WERI-Rb-1 (cell line): Measurements from ENCODE around the gene FHOD3.
A peak's percentile ranks its signal among the peaks of the same experiment; 100 is the strongest.

Experiments used
- DNase-seq: peaks from one replicate; pipeline ENCODE4 v3.0.0-alpha.2; 2020
- H3K27ac ChIP-seq: fragments of 250-450 bp; sonication (Bioruptor Pico); 2 replicates; pipeline ENCODE4 v1.5.1; 2020; ENCODE audit warnings: mild to moderate bottlenecking, moderate library complexity
- H3K27me3 ChIP-seq: fragments of 250-450 bp; sonication (Bioruptor Pico); 2 replicates; pipeline ENCODE4 v1.5.1; 2021; ENCODE audit warnings: mild to moderate bottlenecking, low read depth, moderate library complexity; ENCODE audit not compliant: insufficient read depth, severe bottlenecking
- H3K36me3 ChIP-seq: fragments of 250-450 bp; sonication (Bioruptor Pico); 2 replicates; pipeline ENCODE4 v1.5.1; 2020; ENCODE audit warnings: mild to moderate bottlenecking, moderate library complexity
- H3K4me3 ChIP-seq: 2 replicates; pipeline ENCODE4 v1.5.1; 2011; ENCODE audit warnings: low read depth, mild to moderate bottlenecking, control low read depth, low read length
- H3K9me3 ChIP-seq: fragments of 250-450 bp; sonication (Bioruptor Pico); 2 replicates; pipeline ENCODE4 v1.5.1; 2021; ENCODE audit warnings: mild to moderate bottlenecking, moderate library complexity; ENCODE audit not compliant: severe bottlenecking
- TF ChIP-seq, protein P1 (sequence below): IDR thresholded peaks from 2 replicates; pipeline ENCODE4 v1.5.1; 2011; ENCODE audit warnings: low read depth, mild to moderate bottlenecking, control low read depth, inconsistent platforms, low read length

FHOD3 gene

DNA sequence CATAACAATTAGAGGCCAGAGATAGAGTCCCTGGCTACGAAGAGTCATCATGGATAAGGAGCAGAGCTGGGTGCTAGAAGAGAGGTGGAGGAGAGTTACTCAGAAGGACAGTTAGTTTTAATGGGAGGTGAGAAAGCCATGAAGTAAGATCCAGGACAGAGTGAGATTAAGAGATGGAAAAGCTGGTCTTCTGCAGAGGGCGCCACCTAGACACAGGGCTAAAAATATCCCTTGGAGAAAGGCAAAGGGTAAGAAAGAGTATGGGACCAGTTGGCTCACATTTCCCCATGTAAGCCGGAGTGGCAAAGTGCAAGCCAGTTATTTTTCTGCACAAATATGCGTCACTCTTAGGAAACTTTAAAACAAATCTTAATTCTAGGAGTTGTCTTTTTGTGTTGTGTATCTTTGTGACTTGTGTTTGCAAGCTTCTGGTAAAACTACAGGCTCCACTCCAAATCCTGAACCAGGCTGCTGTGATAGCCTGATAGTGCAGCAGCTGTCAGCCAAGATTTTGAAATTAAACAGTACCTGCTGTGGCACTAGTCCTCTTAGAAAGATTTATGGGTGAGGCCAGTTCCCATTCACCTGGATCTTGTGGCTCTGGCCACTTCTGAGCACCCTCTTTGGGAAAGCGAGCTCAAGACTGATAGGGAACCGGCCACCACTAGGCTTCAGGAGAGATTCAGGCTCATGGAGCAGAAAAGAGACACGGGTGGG lies 327.1 kb downstream of the FHOD3 start:
- no peaks in the 10 kb centered on the region for H3K9me3 ChIP-seq
- H3K36me3 ChIP-seq = no peaks in the 10 kb centered on the region; the same call in 1 of the 2 replicates
- H3K27ac ChIP-seq = no peak overlapping the region
- no peaks in the 10 kb centered on the region for H3K27me3 ChIP-seq
- TF ChIP-seq, protein P1, sequence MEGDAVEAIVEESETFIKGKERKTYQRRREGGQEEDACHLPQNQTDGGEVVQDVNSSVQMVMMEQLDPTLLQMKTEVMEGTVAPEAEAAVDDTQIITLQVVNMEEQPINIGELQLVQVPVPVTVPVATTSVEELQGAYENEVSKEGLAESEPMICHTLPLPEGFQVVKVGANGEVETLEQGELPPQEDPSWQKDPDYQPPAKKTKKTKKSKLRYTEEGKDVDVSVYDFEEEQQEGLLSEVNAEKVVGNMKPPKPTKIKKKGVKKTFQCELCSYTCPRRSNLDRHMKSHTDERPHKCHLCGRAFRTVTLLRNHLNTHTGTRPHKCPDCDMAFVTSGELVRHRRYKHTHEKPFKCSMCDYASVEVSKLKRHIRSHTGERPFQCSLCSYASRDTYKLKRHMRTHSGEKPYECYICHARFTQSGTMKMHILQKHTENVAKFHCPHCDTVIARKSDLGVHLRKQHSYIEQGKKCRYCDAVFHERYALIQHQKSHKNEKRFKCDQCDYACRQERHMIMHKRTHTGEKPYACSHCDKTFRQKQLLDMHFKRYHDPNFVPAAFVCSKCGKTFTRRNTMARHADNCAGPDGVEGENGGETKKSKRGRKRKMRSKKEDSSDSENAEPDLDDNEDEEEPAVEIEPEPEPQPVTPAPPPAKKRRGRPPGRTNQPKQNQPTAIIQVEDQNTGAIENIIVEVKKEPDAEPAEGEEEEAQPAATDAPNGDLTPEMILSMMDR = 0 out of 2 replicates have a peak, but pooled peaks have one; percentile 28
- no peak overlapping the region for H3K4me3 ChIP-seq
- DNase-seq = peak; percentile 38

DNA sequence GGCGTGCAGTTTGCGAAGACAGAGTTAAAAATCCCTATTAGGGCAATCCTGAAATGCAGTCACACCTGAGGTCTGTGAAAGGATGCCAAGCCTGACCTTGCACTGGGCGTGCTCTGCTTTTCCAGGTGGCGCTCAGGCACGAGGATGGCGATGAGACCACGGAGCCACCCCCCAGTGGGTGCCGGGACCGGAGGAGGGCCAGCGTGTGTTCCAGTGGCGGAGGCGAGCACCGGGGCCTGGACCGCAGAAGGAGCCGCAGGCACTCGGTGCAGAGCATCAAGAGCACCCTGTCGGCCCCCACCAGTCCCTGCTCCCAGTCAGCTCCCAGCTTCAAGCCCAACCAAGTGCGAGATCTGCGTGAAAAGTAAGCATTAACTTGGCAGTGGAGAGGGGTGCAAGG lies 327.9 kb downstream of the FHOD3 start:
- DNase-seq = no peak
- H3K27me3 ChIP-seq = no peaks in the 10 kb centered on the region
- H3K9me3 ChIP-seq = no peaks in the 10 kb centered on the region
- TF ChIP-seq, protein P1 = no peak
- no peak overlapping the region for H3K27ac ChIP-seq
- H3K4me3 ChIP-seq = no peak overlapping the region
- H3K36me3 ChIP-seq = no peaks in the 10 kb centered on the region; the same call in 1 of the 2 replicates

DNA sequence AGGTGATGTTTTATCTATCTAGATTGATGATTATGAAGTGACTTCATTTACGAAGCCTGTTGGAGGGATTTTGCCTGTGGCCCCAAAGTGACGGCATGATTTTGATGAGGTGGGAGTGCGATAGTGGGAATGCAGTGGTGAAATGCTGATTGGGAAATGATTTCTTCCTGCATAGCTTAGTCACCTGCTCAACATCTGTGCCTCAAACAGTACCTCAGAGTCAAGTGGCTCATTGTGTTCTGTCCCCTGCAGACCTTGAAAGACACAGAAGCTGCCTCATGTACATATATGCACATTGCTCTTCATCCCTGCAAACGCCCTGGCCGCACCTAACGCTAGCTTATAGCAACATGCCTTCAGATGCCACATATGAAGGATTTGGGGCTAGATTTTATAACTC lies 330.1 kb downstream of the FHOD3 start:
- Histone ChIP-seq H3K4me3 (no peak overlapping the region), H3K9me3 (no peaks in the 10 kb centered on the region), H3K27me3 (no peaks in the 10 kb centered on the region), H3K36me3 (no peaks in the 10 kb centered on the region; the same call in 1 of the 2 replicates), H3K27ac (no peak overlapping the region)
- no peak for DNase-seq
- TF ChIP-seq, protein P1 = no peak

DNA sequence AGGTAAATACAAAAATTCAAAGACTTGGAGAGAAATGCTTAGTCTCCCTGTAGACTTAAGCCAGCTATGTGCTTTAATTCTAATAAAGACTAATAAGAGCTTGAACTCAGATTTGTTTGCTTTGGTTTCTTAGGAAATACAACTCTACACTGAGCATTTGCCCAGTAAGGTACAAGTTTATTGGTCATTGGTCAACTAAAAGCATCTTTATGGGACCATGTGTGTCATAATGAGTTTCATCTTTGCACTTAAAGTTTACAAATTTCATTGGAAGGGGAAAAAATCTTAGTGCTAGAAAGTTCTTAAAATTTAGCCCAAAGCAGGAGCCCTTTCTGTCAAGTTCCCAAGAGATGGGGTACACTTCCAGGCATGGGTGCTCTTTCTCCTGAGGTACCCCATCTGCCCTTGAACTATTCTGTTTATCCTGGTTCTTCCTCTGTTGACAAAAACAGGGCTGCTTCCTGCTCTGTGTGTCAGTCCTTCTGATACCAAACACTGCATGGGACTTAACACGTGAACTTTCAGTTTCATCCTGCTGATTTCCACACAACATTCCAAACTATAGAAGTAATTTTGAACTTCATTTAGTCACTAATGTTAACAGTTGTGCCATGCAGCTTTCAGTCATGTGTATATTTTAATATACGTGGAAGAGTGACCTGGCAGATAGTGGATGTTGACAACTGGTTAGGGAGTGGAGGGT lies 331.1 kb downstream of the FHOD3 start:
- H3K27ac ChIP-seq = no peak overlapping the region
- TF ChIP-seq, protein P1 = no peak
- H3K9me3 ChIP-seq = no peaks in the 10 kb centered on the region
- DNase-seq = no peak
- H3K36me3 ChIP-seq = no peaks in the 10 kb centered on the region; the same call in 1 of the 2 replicates
- H3K4me3 ChIP-seq = no peak overlapping the region
- no peaks in the 10 kb centered on the region for H3K27me3 ChIP-seq

GRCh38 chr18:36629138-36629530 lies 331.6 kb downstream of the FHOD3 start:
- TF ChIP-seq, protein P1 = no peak
- Histone ChIP-seq H3K27me3 (no peaks in the 10 kb centered on the region), H3K27ac (no peak overlapping the region), H3K36me3 (no peaks in the 10 kb centered on the region; the same call in 1 of the 2 replicates), H3K9me3 (no peaks in the 10 kb centered on the region), H3K4me3 (no peak overlapping the region)
- DNase-seq = no peak
